Dedifferentiated amniotic fluid mesenchymal stem cell (primary cell): ENCODE results near the gene XPNPEP1.

Source experiments
- DNase-seq: peaks from one replicate; pipeline ENCODE4 v3.0.0-alpha.2; 2016; ENCODE audit errors: extremely low spot score

The XPNPEP1 gene

GRCh38 chr10:109893386-109893785 is 29.9 kb downstream of the XPNPEP1 start:
- no peak for DNase-seq

- peak; percentile 52 for DNase-seq
These were observed 30.4 kb downstream of the XPNPEP1 start for GRCh38 chr10:109892931-109893330.

GRCh38 chr10:109892117-109892516 is 31.2 kb downstream of the XPNPEP1 start:
- DNase-seq, result no peak

GRCh38 chr10:109891105-109891504 is 32.2 kb downstream of the XPNPEP1 start:
- DNase-seq, result no peak

- peak; percentile 68 for DNase-seq
These were observed 33.4 kb downstream of the XPNPEP1 start for GRCh38 chr10:109889867-109890266.

- no peak for DNase-seq
These were observed 35.5 kb downstream of the XPNPEP1 start for GRCh38 chr10:109887776-109888175.

GRCh38 chr10:109887243-109887642 is 36.1 kb downstream of the XPNPEP1 start:
- no peak for DNase-seq

- DNase-seq, result no peak
These were observed 36.5 kb downstream of the XPNPEP1 start for GRCh38 chr10:109886781-109887140.

GRCh38 chr10:109886037-109886780 is 37.1 kb downstream of the XPNPEP1 start:
- DNase-seq, result no peak

GRCh38 chr10:109883859-109884771 is 39.2 kb downstream of the XPNPEP1 start:
- DNase-seq, result peak; percentile 83

- no peak for DNase-seq
These were observed 40.9 kb downstream of the XPNPEP1 start for GRCh38 chr10:109882251-109883057.

GRCh38 chr10:109881769-109882057 is 41.6 kb downstream of the XPNPEP1 start:
- DNase-seq, result no peak

- DNase-seq, result no peak
These were observed 42.2 kb downstream of the XPNPEP1 start for GRCh38 chr10:109880886-109881768.

GRCh38 chr10:109877546-109877945 is 45.8 kb downstream of the XPNPEP1 start:
- no peak for DNase-seq

- DNase-seq, result no peak
These were observed 47.2 kb downstream of the XPNPEP1 start for GRCh38 chr10:109875828-109876821.

GRCh38 chr10:109875151-109875568 is 48.2 kb downstream of the XPNPEP1 start:
- DNase-seq, result no peak

GRCh38 chr10:109871476-109871875 is 51.8 kb downstream of the XPNPEP1 start:
- no peak for DNase-seq

GRCh38 chr10:109866995-109867635 is 56.2 kb downstream of the XPNPEP1 start:
- no peak for DNase-seq

GRCh38 chr10:109866168-109866994 is 56.9 kb downstream of the XPNPEP1 start:
- DNase-seq, result no peak
